Trophoblast cell (in vitro differentiated cells and primary cell): ENCODE measurements around the gene HNRNPC.

ENCODE experiments used
- DNase-seq, 2 donors: peaks; one replicate each; pipeline ENCODE4 v3.0.0-alpha.2; 2016
- H2AFZ ChIP-seq: 2 replicates; pipeline ENCODE4 v1.6.1; 2013; ENCODE audit warnings: low read length, moderate library complexity, mild to moderate bottlenecking; ENCODE audit not compliant: insufficient read depth, poor library complexity
- H2AK5ac ChIP-seq: 2 replicates; pipeline ENCODE4 v1.6.1; 2013; ENCODE audit warnings: mild to moderate bottlenecking, low read length
- H2BK120ac ChIP-seq: 2 replicates; pipeline ENCODE4 v1.6.1; 2013; ENCODE audit warnings: low read length, mild to moderate bottlenecking, moderate library complexity; ENCODE audit not compliant: insufficient read depth, poor library complexity
- H2BK12ac ChIP-seq: 2 replicates; pipeline ENCODE4 v1.6.1; 2013; ENCODE audit warnings: mild to moderate bottlenecking, low read length, moderate library complexity
- H2BK5ac ChIP-seq: 2 replicates; pipeline ENCODE4 v1.6.1; 2013; ENCODE audit warnings: low read length, low read depth, moderate library complexity, mild to moderate bottlenecking; ENCODE audit not compliant: poor library complexity
- H3K14ac ChIP-seq: 2 replicates; pipeline ENCODE4 v1.6.1; 2013; ENCODE audit warnings: mild to moderate bottlenecking, low read length
- H3K18ac ChIP-seq: 2 replicates; pipeline ENCODE4 v1.6.1; 2013; ENCODE audit warnings: mild to moderate bottlenecking, low read length
- H3K23ac ChIP-seq: 2 replicates; pipeline ENCODE4 v1.6.1; 2013; ENCODE audit warnings: low read length
- H3K27ac ChIP-seq: 2 replicates; pipeline ENCODE4 v1.5.1; 2013; ENCODE audit warnings: low read depth, mild to moderate bottlenecking, inconsistent platforms, low read length, moderate library complexity
- H3K27me3 ChIP-seq: 2 replicates; pipeline ENCODE4 v1.6.1; 2013; ENCODE audit warnings: inconsistent platforms, mild to moderate bottlenecking, low read length, moderate library complexity; ENCODE audit not compliant: insufficient read depth
- H3K36me3 ChIP-seq, 2 experiments: 1 replicate in 1 of 2; 2 replicates in 1 of 2; pipeline ENCODE4 v1.6.1; 2013; ENCODE audit warnings: low read length in 2 of 2, mild to moderate bottlenecking in 2 of 2, moderate library complexity in 1 of 2; ENCODE audit not compliant: insufficient read depth in 2 of 2, control insufficient read depth in 1 of 2
- H3K4ac ChIP-seq: 2 replicates; pipeline ENCODE4 v1.6.1; 2013; ENCODE audit warnings: low read depth, mild to moderate bottlenecking, low read length, moderate library complexity
- H3K4me1 ChIP-seq, 2 experiments: 1 replicate in 1 of 2; 2 replicates in 1 of 2; pipeline ENCODE4 v1.6.1; 2013; ENCODE audit warnings: low read length in 2 of 2, mild to moderate bottlenecking in 2 of 2, moderate library complexity in 1 of 2; ENCODE audit not compliant: insufficient read depth in 2 of 2, control insufficient read depth in 1 of 2
- H3K4me2 ChIP-seq: 2 replicates; pipeline ENCODE4 v1.6.1; 2013; ENCODE audit warnings: inconsistent platforms, mild to moderate bottlenecking, low read length, moderate library complexity
- H3K4me3 ChIP-seq: 2 replicates; pipeline ENCODE4 v1.5.1; 2013; ENCODE audit warnings: mild to moderate bottlenecking, low read depth, low read length, inconsistent platforms
- H3K79me1 ChIP-seq: one replicate; pipeline ENCODE4 v1.6.1; 2013; ENCODE audit warnings: low read length
- H3K79me2 ChIP-seq: 2 replicates; pipeline ENCODE4 v1.6.1; 2013; ENCODE audit warnings: low read length, mild to moderate bottlenecking; ENCODE audit not compliant: control insufficient read depth, insufficient read depth, poor library complexity
- H3K9ac ChIP-seq: 2 replicates; pipeline ENCODE4 v1.6.1; 2013; ENCODE audit warnings: mild to moderate bottlenecking, low read length
- H3K9me3 ChIP-seq: 2 replicates; pipeline ENCODE4 v1.6.1; 2013; ENCODE audit warnings: low read depth, mild to moderate bottlenecking, control low read depth, inconsistent platforms, low read length; ENCODE audit not compliant: insufficient read depth
- H4K12ac ChIP-seq: 2 replicates; pipeline ENCODE4 v1.6.1; 2013; ENCODE audit warnings: low read depth, mild to moderate bottlenecking, low read length, moderate library complexity
- H4K8ac ChIP-seq: 2 replicates; pipeline ENCODE4 v1.6.1; 2013; ENCODE audit warnings: low read depth, mild to moderate bottlenecking, low read length, moderate library complexity
- H4K91ac ChIP-seq: one replicate; pipeline ENCODE4 v1.6.1; 2013; ENCODE audit warnings: low read depth, mild to moderate bottlenecking, low read length, moderate library complexity
- whole genome bisulfite sequencing: extraction: QIAGEN DNeasy Blood & Tissue Kit; methylation state at CpG from one replicate; pipeline ENCODE4 v1.1.7; 2013; ENCODE audit warnings: missing lambda C conversion rate; ENCODE audit not compliant: insufficient read length, insufficient coverage; ENCODE audit errors: extremely low coverage; 5-methylcytosine and 5-hydroxymethylcytosine counted together

HNRNPC gene

GRCh38 chr14:21211509-21211908 lies 57.7 kb downstream of the HNRNPC start:
- Histone ChIP-seq H3K36me3 (peaks cover 20 to 38% of the 10 kb centered on the region in 2 experiments), H3K27me3 (no peaks in the 10 kb centered on the region), H3K79me2 (no peaks in the 10 kb centered on the region), H3K4me2 (no peak overlapping the region), H3K9me3 (no peaks in the 10 kb centered on the region), H3K14ac (no peak overlapping the region), H2BK5ac (no peak overlapping the region), H4K91ac (no peak overlapping the region), H3K4me3 (no peak overlapping the region), H3K27ac (no peak overlapping the region), H3K79me1 (no peaks in the 10 kb centered on the region), H2BK12ac (no peak overlapping the region), H3K23ac (no peak overlapping the region), H2BK120ac (no peak overlapping the region), H4K8ac (no peak overlapping the region), H3K9ac (no peak overlapping the region), H3K4ac (no peak overlapping the region), H4K12ac (no peak overlapping the region), H2AK5ac (no peak overlapping the region), H3K4me1 (no peaks in the 10 kb centered on the region), H3K18ac (no peak overlapping the region), H2AFZ (no peak overlapping the region)
- WGBS: no CpG with 5 or more reads among the region's 3 CpGs
- no peak for DNase-seq

- no peak overlapping the region for H3K9ac ChIP-seq
- no peak overlapping the region for H3K18ac ChIP-seq
- no peak overlapping the region for H2BK12ac ChIP-seq
- H2BK120ac ChIP-seq: no peak overlapping the region
- H2AK5ac ChIP-seq: no peak overlapping the region
- no peaks in the 10 kb centered on the region for H3K27me3 ChIP-seq
- DNase-seq: no peak
- no peak overlapping the region for H3K23ac ChIP-seq
- no peak overlapping the region for H4K91ac ChIP-seq
- no peak overlapping the region for H3K27ac ChIP-seq
- H3K4me2 ChIP-seq: no peak overlapping the region
- H3K4ac ChIP-seq: no peak overlapping the region
- WGBS: no CpG with 5 or more reads among the region's 1 CpG
- no peaks in the 10 kb centered on the region for H3K9me3 ChIP-seq
- H3K4me1 ChIP-seq: no peaks in the 10 kb centered on the region
- no peak overlapping the region for H4K12ac ChIP-seq
- no peaks in the 10 kb centered on the region for H3K79me2 ChIP-seq
- peaks cover 12 to 42% of the 10 kb centered on the region in 2 experiments for H3K36me3 ChIP-seq
- H3K14ac ChIP-seq: no peak overlapping the region
- H4K8ac ChIP-seq: no peak overlapping the region
- H3K79me1 ChIP-seq: no peaks in the 10 kb centered on the region
- no peak overlapping the region for H2BK5ac ChIP-seq
- H3K4me3 ChIP-seq: no peak overlapping the region
- H2AFZ ChIP-seq: no peak overlapping the region
These were observed 59.2 kb downstream of the HNRNPC start for GRCh38 chr14:21210023-21210422.

DNA sequence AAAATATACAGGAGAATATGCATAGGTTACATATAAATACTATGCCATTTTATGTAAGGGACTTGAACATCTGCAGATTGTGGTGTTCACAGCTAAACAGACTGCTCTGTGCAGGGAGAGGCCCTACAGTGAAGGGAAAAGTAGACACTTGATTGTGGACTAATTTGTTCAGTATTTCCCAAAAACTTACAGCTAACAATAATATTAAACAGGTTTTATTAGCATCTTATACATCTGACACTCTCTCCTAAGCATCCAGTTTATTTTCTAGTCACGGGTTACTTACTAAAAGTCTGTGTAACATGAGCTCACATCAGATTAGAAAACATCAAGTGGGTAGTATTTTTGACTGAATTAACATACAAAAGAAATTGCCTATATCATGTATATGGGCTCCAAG lies 60.1 kb downstream of the HNRNPC start:
- Histone ChIP-seq H3K79me2 (no peaks in the 10 kb centered on the region), H4K91ac (no peak overlapping the region), H3K9ac (no peak overlapping the region), H3K9me3 (no peaks in the 10 kb centered on the region), H3K4me1 (no peaks in the 10 kb centered on the region), H2AK5ac (no peak overlapping the region), H4K8ac (no peak overlapping the region), H3K23ac (no peak overlapping the region), H3K14ac (no peak overlapping the region), H3K18ac (no peak overlapping the region), H2BK120ac (no peak overlapping the region), H3K27ac (no peak overlapping the region), H3K27me3 (no peaks in the 10 kb centered on the region), H4K12ac (no peak overlapping the region), H2BK5ac (no peak overlapping the region), H2AFZ (no peak overlapping the region), H3K79me1 (no peaks in the 10 kb centered on the region), H3K4ac (no peak overlapping the region), H3K4me2 (no peak overlapping the region), H2BK12ac (no peak overlapping the region), H3K36me3 (peaks cover 15 to 46% of the 10 kb centered on the region in 2 experiments), H3K4me3 (no peak overlapping the region)
- no peak for DNase-seq
- no CpG with 5 or more reads among the region's 1 CpG for WGBS

- no peaks in the 10 kb centered on the region for H3K79me1 ChIP-seq
- H3K4me1 ChIP-seq: no peaks in the 10 kb centered on the region
- WGBS: no CpG with 5 or more reads among the region's 4 CpGs
- no peak overlapping the region for H3K23ac ChIP-seq
- H3K9me3 ChIP-seq: no peaks in the 10 kb centered on the region
- no peak for DNase-seq
- peaks cover 18 to 53% of the 10 kb centered on the region in 2 experiments for H3K36me3 ChIP-seq
- no peak overlapping the region for H2BK12ac ChIP-seq
- H3K4ac ChIP-seq: no peak overlapping the region
- no peak overlapping the region for H4K12ac ChIP-seq
- H2AK5ac ChIP-seq: no peak overlapping the region
- no peak overlapping the region for H2AFZ ChIP-seq
- H4K8ac ChIP-seq: no peak overlapping the region
- no peak overlapping the region for H3K9ac ChIP-seq
- H3K79me2 ChIP-seq: no peaks in the 10 kb centered on the region
- no peak overlapping the region for H4K91ac ChIP-seq
- no peak overlapping the region for H3K18ac ChIP-seq
- H2BK120ac ChIP-seq: no peak overlapping the region
- no peaks in the 10 kb centered on the region for H3K27me3 ChIP-seq
- H2BK5ac ChIP-seq: no peak overlapping the region
- no peak overlapping the region for H3K27ac ChIP-seq
- H3K14ac ChIP-seq: no peak overlapping the region
- H3K4me3 ChIP-seq: no peak overlapping the region
- H3K4me2 ChIP-seq: no peak overlapping the region
These were observed 60.7 kb downstream of the HNRNPC start for GRCh38 chr14:21208554-21208953.
